ENCODE results near the gene C1QTNF8.

The C1QTNF8 gene

GRCh38 chr16:1096169-1097082 is at the start of gene C1QTNF8:
TSS of gene C1QTNF8 (minus strand) at chr16:1096244. CDS start at chr16:1094922, 1,322 bp downstream.
- no peak within 1 kb of the TSS for H3K4me3 ChIP-seq (ENCODE audit: low read depth, low read length)
- H3K36me3 ChIP-seq (ENCODE audit: control insufficient read depth, insufficient read depth, low read length) = no peaks in the 10 kb centered on the region
- H3K27ac ChIP-seq (ENCODE audit: low read depth, low read length) = no peak within 1 kb of the TSS
- no peaks in the 10 kb centered on the region for H3K4me1 ChIP-seq (ENCODE audit: control insufficient read depth, insufficient read depth, low read length)
- H3K9ac ChIP-seq (ENCODE audit: low read depth, low read length) = no peak within 1 kb of the TSS
- no peaks in the 10 kb centered on the region for H3K9me3 ChIP-seq (ENCODE audit: control insufficient read depth, insufficient read depth, low read length)
- no peaks in the 10 kb centered on the region for H3K27me3 ChIP-seq (ENCODE audit: control insufficient read depth, insufficient read depth, low read length)

- no peak overlapping the region for H3K9ac ChIP-seq (ENCODE audit: low read depth, low read length)
- no peak overlapping the region for H3K27ac ChIP-seq (ENCODE audit: low read depth, low read length)
- H3K27me3 ChIP-seq (ENCODE audit: control insufficient read depth, insufficient read depth, low read length) = no peaks in the 10 kb centered on the region
- H3K4me1 ChIP-seq (ENCODE audit: control insufficient read depth, insufficient read depth, low read length) = no peaks in the 10 kb centered on the region
- H3K4me3 ChIP-seq (ENCODE audit: low read depth, low read length) = no peak overlapping the region
- no peaks in the 10 kb centered on the region for H3K36me3 ChIP-seq (ENCODE audit: control insufficient read depth, insufficient read depth, low read length)
- no peaks in the 10 kb centered on the region for H3K9me3 ChIP-seq (ENCODE audit: control insufficient read depth, insufficient read depth, low read length)
Measured at GRCh38 chr16:1145383-1146100, 49.5 kb upstream of the C1QTNF8 start.

- H3K9ac ChIP-seq (ENCODE audit: low read depth, low read length) = no peak overlapping the region
Measured at GRCh38 chr16:1144476-1145382, 48.7 kb upstream of the C1QTNF8 start.

GRCh38 chr16:1143761-1144450 is 47.9 kb upstream of the C1QTNF8 start:
- Histone ChIP-seq H3K4me3 (ENCODE audit: low read depth, low read length) (no peak overlapping the region), H3K36me3 (ENCODE audit: control insufficient read depth, insufficient read depth, low read length) (no peaks in the 10 kb centered on the region), H3K9ac (ENCODE audit: low read depth, low read length) (no peak overlapping the region), H3K27me3 (ENCODE audit: control insufficient read depth, insufficient read depth, low read length) (no peaks in the 10 kb centered on the region), H3K4me1 (ENCODE audit: control insufficient read depth, insufficient read depth, low read length) (no peaks in the 10 kb centered on the region), H3K27ac (ENCODE audit: low read depth, low read length) (no peak overlapping the region), H3K9me3 (ENCODE audit: control insufficient read depth, insufficient read depth, low read length) (no peaks in the 10 kb centered on the region)

More at GRCh38 chr16:1144476-1145382, 48.7 kb upstream of the C1QTNF8 start:
- Histone ChIP-seq H3K4me1 (ENCODE audit: control insufficient read depth, insufficient read depth, low read length) (no peaks in the 10 kb centered on the region), H3K27me3 (ENCODE audit: control insufficient read depth, insufficient read depth, low read length) (no peaks in the 10 kb centered on the region), H3K4me3 (ENCODE audit: low read depth, low read length) (no peak overlapping the region), H3K27ac (ENCODE audit: low read depth, low read length) (no peak overlapping the region), H3K36me3 (ENCODE audit: control insufficient read depth, insufficient read depth, low read length) (no peaks in the 10 kb centered on the region), H3K9me3 (ENCODE audit: control insufficient read depth, insufficient read depth, low read length) (no peaks in the 10 kb centered on the region)

GRCh38 chr16:1142911-1143310 is 46.9 kb upstream of the C1QTNF8 start:
- Histone ChIP-seq H3K4me1 (ENCODE audit: control insufficient read depth, insufficient read depth, low read length) (no peaks in the 10 kb centered on the region), H3K27me3 (ENCODE audit: control insufficient read depth, insufficient read depth, low read length) (no peaks in the 10 kb centered on the region), H3K36me3 (ENCODE audit: control insufficient read depth, insufficient read depth, low read length) (no peaks in the 10 kb centered on the region), H3K4me3 (ENCODE audit: low read depth, low read length) (no peak overlapping the region), H3K9ac (ENCODE audit: low read depth, low read length) (no peak overlapping the region), H3K27ac (ENCODE audit: low read depth, low read length) (no peak overlapping the region), H3K9me3 (ENCODE audit: control insufficient read depth, insufficient read depth, low read length) (no peaks in the 10 kb centered on the region)

- H3K4me3 ChIP-seq (ENCODE audit: low read depth, low read length) = no peak overlapping the region
- H3K9ac ChIP-seq (ENCODE audit: low read depth, low read length) = no peak overlapping the region
- H3K9me3 ChIP-seq (ENCODE audit: control insufficient read depth, insufficient read depth, low read length) = no peaks in the 10 kb centered on the region
- no peak overlapping the region for H3K27ac ChIP-seq (ENCODE audit: low read depth, low read length)
- H3K27me3 ChIP-seq (ENCODE audit: control insufficient read depth, insufficient read depth, low read length) = no peaks in the 10 kb centered on the region
- no peaks in the 10 kb centered on the region for H3K4me1 ChIP-seq (ENCODE audit: control insufficient read depth, insufficient read depth, low read length)
- no peaks in the 10 kb centered on the region for H3K36me3 ChIP-seq (ENCODE audit: control insufficient read depth, insufficient read depth, low read length)
Measured at GRCh38 chr16:1141716-1142115, 45.7 kb upstream of the C1QTNF8 start.

GRCh38 chr16:1141191-1141590 is 45.1 kb upstream of the C1QTNF8 start:
- Histone ChIP-seq H3K4me1 (ENCODE audit: control insufficient read depth, insufficient read depth, low read length) (no peaks in the 10 kb centered on the region), H3K9ac (ENCODE audit: low read depth, low read length) (no peak overlapping the region), H3K27me3 (ENCODE audit: control insufficient read depth, insufficient read depth, low read length) (no peaks in the 10 kb centered on the region)

GRCh38 chr16:1140582-1141162 is 44.6 kb upstream of the C1QTNF8 start:
- Histone ChIP-seq H3K9ac (ENCODE audit: low read depth, low read length) (no peak overlapping the region), H3K27me3 (ENCODE audit: control insufficient read depth, insufficient read depth, low read length) (no peaks in the 10 kb centered on the region), H3K9me3 (ENCODE audit: control insufficient read depth, insufficient read depth, low read length) (no peaks in the 10 kb centered on the region), H3K36me3 (ENCODE audit: control insufficient read depth, insufficient read depth, low read length) (no peaks in the 10 kb centered on the region), H3K4me3 (ENCODE audit: low read depth, low read length) (no peak overlapping the region), H3K4me1 (ENCODE audit: control insufficient read depth, insufficient read depth, low read length) (no peaks in the 10 kb centered on the region), H3K27ac (ENCODE audit: low read depth, low read length) (no peak overlapping the region)

More at GRCh38 chr16:1141191-1141590, 45.1 kb upstream of the C1QTNF8 start:
- Histone ChIP-seq H3K4me3 (ENCODE audit: low read depth, low read length) (no peak overlapping the region), H3K9me3 (ENCODE audit: control insufficient read depth, insufficient read depth, low read length) (no peaks in the 10 kb centered on the region), H3K27ac (ENCODE audit: low read depth, low read length) (no peak overlapping the region), H3K36me3 (ENCODE audit: control insufficient read depth, insufficient read depth, low read length) (no peaks in the 10 kb centered on the region)

GRCh38 chr16:1137604-1138003 is 41.6 kb upstream of the C1QTNF8 start:
- no peaks in the 10 kb centered on the region for H3K9me3 ChIP-seq (ENCODE audit: control insufficient read depth, insufficient read depth, low read length)
- no peak overlapping the region for H3K27ac ChIP-seq (ENCODE audit: low read depth, low read length)
- no peaks in the 10 kb centered on the region for H3K4me1 ChIP-seq (ENCODE audit: control insufficient read depth, insufficient read depth, low read length)
- H3K36me3 ChIP-seq (ENCODE audit: control insufficient read depth, insufficient read depth, low read length) = no peaks in the 10 kb centered on the region
- no peak overlapping the region for H3K4me3 ChIP-seq (ENCODE audit: low read depth, low read length)
- no peak overlapping the region for H3K9ac ChIP-seq (ENCODE audit: low read depth, low read length)
- no peaks in the 10 kb centered on the region for H3K27me3 ChIP-seq (ENCODE audit: control insufficient read depth, insufficient read depth, low read length)

- H3K27me3 ChIP-seq (ENCODE audit: control insufficient read depth, insufficient read depth, low read length) = no peaks in the 10 kb centered on the region
- no peak overlapping the region for H3K9ac ChIP-seq (ENCODE audit: low read depth, low read length)
- no peak overlapping the region for H3K4me3 ChIP-seq (ENCODE audit: low read depth, low read length)
Measured at GRCh38 chr16:1135459-1135825, 39.4 kb upstream of the C1QTNF8 start.

More at GRCh38 chr16:1135459-1135825, 39.4 kb upstream of the C1QTNF8 start:
- no peaks in the 10 kb centered on the region for H3K9me3 ChIP-seq (ENCODE audit: control insufficient read depth, insufficient read depth, low read length)
- no peaks in the 10 kb centered on the region for H3K4me1 ChIP-seq (ENCODE audit: control insufficient read depth, insufficient read depth, low read length)
- H3K27ac ChIP-seq (ENCODE audit: low read depth, low read length) = no peak overlapping the region
- no peaks in the 10 kb centered on the region for H3K36me3 ChIP-seq (ENCODE audit: control insufficient read depth, insufficient read depth, low read length)
